Measurements from ENCODE around the gene ABHD17B.

Gene ABHD17B

DNA sequence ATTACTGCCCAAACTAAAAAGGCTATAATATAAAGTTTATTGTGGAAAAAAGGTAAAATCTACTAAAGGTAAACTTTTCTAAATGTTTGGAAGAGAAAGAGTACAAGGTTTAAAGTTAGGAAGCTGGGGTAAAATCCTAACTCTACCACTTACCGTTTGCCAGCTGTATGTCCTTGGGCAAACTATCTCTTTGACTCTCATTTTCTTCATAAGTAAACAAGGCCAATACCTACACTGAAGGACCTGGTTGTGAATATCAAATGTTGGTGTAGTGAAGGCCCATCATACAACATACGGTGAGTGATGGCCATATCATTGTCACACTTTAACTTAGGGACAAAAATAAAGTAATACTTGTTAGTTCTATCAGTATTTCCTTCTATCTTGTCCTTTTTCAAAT is 34.9 kb downstream of the ABHD17B start:
- no peak for DNase-seq

DNA sequence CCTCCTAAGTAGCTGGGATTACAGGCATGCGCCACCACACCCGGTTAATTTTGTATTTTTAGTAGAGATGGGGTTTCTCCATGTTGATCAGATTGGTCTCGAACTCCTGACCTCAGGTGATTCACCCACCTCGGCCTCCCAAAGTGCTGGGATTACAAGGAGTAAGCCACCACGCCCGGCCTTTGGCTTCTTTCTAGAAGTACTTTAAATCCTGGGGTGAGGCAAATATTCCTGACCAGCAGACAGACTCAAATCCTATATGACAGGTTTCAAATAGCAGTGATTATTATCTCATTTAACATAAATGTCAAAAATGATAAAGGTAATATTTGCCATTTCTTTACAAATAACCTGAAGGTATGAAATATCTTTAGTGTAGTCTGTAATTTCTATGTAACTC is 35.6 kb downstream of the ABHD17B start:
- DNase-seq: no peak

DNA sequence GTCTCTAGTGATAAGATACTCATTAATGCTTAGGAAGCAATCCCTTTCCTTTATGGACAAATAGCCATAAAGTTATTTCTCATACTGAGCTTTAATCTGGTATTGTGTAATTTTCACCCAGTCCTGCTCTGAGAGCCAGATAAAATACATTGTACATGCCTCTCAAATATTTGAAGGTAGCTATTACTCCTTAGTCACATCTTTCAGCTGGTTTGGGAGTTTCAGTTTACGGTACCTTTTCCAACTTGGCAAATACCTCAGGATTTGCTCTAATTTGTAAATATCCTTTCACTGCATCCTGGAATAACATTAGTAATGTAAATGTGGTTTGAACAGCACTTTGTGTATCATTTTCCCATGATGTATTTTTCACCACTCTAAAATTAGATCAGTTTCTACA is 47.4 kb downstream of the ABHD17B start:
- no peak for DNase-seq

DNA sequence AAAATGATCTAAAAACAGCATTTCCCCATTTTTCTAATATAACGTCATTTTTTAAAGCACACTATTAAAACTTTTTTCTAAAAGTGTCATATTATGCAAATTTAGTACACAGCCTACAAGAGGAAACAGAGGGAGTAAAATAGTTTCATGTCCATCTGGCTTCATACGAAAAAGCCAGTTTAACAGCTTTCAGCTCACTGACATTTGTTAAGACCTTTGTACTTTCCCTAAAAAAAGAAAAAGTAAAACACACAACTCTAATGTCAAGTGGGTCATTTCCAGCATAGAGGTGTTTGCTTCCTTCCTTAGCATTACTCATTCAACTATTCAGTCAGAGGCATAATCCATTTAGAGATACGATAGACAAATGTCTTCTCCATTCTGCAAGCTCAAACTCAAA is 49.4 kb downstream of the ABHD17B start:
- DNase-seq: no peak

DNA sequence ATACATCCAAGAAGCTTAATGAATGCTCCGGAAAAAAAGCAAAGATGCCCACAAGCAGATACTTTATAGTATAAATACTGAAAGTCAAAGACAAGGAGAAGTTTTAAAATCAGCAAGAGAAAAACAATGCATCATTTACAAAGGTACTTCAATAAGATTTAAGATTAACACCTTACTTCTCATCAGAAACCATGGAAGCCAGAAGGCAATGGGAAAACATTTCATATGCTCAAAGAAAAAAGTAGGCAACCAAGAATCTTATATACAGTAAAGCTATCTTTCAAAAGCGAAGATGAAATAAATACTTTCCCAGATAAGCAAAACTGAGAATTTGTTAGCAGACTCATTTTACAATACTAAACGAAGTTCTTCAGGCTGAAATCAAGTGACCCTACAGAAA is 51.1 kb downstream of the ABHD17B start:
- no peak for DNase-seq

DNA sequence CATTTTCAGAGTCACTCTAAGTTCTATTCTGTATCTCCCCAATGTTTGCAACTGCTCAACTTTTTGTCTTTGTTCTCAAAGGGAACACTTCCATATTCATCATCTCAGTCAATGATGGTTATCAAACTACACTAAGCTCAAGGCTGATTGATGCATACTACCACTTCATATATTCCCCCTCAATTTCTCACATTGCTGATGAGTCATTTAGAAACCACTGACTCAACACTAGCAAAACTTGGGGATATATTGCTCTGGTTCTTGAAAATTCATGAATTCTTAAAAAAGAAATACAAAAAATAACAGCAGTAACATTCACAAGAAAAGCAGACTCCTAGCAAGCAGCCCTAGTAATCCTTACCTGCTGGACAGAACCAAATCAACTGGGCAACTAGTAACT is 52.2 kb downstream of the ABHD17B start:
- no peak for DNase-seq

DNA sequence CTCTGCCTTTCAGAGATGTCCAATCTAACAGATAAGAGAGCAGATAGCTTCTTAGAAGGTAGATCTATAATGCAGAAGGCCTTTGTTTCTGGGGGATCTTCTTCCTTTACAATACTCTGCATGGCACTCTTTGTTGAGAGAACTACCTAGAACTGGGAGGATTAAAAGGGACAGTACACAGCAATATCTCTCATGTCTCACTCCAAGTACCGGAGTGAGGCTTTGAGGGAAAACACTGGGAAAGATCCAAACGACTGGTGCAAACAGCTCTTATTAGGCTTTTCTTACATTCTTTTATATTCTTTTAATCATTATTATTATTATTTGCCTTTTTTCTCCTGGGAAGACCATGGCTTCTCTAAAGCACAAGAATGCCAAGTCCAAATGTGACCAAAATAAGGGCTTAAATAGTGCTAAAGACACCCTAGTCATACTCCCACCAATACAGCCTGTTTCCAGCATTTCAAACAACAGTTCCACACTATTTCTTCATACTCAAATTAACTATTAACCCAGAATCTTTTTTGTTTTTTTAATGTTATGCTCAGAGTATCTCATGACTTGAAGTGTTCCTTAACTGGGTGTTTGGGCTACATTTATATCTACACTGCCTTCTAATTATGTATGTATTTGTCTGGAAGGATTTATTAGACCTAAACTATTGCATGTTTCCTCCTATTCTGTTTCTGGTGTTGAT is 52.7 kb downstream of the ABHD17B start:
- no peak for DNase-seq

DNA sequence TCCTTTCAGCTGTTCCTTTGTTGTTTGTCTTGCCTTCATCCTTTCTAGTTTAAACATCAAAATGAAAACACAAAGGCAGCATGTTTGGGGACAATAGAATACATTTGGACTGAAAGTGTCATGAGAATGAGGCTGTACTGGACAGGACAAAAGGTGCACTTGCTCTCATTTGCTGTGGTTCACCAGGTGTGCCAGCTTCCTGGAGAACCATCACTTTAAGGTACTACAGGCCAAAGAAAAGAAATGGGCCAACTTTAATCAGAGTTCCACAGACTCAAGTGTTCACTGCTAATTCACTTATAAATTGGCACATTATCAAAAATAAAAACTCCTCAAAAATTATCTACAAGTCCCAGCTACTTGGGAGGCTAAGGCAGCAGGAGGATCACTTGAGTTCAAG is 53.8 kb downstream of the ABHD17B start:
- no peak for DNase-seq

DNA sequence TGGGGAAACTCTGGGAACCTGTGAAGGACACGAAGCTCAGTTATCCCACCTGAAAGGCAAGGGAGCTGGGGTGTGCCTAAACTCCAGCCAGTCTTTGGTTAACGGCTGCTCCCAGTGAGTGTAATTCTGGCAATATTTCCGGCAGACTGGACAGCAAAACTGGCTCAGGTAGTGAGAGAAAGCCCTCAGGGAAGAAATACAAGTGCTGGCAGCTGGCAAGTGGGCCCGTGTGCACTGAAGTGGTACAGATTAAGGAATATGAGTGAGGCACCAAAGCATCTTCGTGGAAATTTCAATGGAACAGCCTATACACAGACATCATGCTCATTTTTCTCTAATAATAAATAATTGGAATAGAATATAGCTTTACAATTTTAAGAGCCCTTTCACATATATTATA is 56.2 kb downstream of the ABHD17B start:
- DNase-seq: no peak

DNA sequence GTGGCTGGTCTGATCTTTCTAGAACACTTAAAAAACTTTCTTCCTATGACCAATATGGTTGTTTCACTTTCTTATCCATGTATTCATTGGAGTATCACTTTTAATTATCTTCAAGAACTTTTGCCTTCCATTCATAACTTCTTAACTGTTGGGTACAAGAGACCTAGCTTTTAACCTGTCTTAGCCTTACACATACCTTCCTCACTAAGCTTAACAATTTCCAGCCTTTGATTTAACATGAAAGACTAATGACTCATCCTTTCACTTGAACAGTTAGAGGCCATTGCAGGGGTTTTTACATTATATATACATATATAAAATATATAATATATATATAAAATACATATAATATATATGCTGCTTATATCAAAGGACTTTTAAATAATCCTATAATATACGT is 57.9 kb downstream of the ABHD17B start:
- DNase-seq: no peak

DNA sequence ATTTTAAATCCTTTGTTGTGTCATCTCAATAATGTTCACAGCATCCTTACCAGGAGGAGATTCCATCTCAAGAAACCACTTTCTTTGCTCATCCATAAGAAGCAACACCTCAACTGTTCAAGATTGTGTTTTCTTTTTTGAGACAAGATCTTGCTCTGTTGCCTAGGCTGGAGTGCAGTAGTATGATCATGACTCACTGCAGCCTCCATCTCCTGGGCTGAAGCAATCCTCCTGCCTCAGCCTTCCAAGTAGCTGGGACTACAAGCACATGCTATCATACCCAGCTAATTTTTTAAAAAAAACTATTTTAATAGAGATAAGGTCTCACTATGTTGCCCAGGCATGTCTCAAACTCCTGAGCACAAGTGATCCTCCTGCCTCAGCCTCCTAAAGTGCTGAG is 60.0 kb downstream of the ABHD17B start:
- no peak for DNase-seq

DNA sequence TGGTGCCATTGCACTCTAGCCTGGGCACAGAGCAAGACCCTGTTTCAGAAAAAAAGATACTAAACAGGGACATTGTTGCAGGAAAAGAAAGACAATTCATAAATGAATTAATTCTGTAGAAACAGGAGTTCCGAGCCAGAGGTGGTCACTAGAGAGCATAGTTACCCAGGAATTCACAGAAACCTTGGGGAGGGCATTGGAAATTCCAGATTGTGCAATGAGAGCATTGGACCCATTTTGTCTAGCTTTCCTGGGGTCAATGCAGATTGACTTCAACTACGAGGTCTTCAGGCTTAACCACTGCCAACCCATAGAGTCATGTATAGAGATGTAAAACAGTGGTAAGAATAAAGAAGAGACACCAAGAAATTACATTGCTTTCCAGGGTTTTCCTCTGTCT is 63.1 kb downstream of the ABHD17B start:
- no peak for DNase-seq

DNA sequence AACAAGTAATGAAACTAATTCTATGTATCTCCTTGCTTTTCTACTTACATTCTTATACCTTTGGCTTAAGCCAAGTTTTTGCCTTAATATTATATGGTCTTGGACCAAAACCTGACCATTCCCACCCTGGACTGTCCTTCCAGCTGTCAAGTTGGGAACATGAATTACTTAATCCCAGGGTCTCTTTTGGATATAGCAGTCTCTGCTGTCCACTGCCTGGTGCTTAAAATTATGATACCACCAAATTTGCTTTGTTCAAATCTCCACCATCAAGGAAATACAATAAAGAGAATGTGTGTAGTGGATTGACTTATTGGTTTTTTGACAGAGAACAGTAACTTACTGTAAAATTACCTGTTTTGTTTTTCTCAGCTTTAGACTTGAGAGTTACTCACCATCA is 66.2 kb downstream of the ABHD17B start:
- DNase-seq: no peak

DNA sequence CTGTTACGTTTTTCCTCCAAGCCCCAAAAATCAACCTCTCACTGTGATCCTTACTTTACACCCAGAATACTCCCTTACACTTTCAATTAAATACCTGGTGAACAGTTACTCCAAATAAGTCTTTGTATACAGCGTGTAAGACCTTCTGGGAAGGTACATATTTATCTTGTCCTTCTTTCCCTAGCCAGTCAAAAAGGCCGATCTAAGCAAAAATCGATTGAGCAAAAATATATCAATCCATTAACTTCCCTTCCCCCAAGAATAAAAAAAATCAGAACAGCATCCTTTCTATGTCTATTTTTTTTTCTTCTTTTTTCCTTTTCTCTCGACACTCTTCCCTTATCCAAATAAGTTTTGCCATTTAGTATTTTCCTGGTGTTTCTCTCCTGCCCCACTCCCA is 71.3 kb downstream of the ABHD17B start:
- no peak for DNase-seq

DNA sequence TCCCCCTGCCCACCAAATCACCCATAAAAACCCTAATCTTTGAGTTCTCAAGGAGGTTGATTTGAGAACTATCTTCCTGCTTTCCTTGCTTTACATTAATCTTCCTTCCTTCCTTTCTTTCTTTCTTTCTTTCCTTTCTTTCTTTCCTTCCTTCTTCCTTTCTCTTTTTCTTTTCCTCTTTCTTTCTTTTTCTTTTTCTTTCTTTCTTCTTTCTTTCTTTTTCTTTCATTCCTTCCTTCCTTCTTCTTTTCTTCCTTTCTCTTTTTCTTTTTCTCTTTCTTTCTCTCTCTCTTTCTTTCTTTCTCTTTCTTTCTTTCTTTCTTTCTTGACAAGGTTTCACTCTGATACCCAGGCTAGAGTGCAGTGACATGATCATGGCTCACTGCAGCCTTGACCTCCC is 75.4 kb downstream of the ABHD17B start:
- DNase-seq: no peak

DNA sequence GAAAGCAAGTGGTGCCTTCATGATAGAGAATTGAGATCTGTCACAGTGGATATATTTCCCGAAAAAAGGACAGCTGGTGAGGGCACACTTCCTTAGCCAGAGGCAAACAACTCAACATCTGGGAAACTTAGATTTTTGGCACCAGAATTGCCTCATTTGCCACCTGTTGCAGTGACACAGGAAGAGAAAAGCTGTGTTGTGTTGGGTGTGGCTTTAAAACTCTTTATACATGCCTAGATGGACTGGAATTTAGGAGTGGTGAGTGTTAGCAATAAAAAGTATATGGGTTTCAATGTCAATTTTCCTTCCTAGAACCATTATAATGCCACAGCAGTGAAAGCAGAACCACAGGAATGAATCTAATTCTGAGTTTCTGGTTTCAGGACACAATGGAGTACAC is 80.1 kb downstream of the ABHD17B start:
- no peak for DNase-seq

DNA sequence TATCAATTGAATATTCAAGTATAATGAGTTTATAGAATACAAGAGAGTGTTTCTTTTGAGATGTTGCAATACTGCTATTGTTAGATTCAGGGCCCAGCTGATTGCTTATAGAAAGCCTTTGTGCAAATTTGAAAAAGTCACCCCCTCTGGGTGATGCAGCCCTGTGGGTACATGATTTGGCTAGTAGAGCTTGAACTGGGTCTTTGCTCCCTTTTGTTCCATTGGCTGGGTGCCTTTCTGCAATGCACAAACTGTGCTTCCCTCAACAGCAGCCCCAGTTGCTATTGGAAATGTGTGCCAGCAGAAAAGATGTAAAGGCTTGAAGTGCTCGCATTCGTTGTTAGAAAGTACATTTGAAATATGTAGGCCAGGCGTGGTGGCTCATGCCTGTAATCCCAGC is 80.8 kb downstream of the ABHD17B start:
- DNase-seq: no peak

DNA sequence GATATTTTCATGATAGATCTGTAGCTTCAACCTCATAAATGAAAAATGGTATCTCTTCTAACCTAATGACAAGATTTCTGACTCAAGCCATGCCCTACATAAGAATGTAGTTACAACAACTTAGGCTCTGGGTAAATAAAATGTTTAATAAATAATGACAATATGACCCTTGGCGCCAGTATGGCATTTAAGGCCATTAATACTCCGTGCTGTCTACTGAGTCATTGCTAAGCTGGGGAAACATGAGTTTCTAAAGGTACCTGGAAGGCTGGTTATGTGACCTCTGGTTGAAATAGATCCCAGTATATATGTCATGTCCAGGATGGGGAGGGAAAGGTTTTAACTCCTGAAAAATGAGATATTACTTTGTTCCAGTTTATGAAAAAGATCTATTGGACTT is 84.7 kb downstream of the ABHD17B start:
- no peak for DNase-seq

DNA sequence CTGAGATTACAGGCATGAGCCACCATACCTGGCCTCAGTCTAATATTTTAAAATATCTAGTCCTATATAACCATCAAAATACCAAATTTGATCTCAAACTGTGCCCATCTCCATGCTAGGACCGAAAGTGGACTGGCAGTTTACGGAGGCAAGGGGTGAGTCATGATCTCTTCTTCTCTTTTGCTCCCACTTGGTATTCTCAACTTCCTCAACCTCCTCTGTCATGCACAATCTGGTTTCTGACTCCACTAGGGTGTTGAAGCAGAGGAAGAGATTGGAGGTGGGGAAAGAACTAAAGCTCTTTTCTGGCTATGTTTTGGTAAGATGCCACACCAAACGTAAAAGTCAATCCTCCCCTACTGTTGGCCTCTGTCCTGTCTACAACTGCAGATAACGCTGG is 86.7 kb downstream of the ABHD17B start:
- DNase-seq: peak; percentile 73 to 83

DNA sequence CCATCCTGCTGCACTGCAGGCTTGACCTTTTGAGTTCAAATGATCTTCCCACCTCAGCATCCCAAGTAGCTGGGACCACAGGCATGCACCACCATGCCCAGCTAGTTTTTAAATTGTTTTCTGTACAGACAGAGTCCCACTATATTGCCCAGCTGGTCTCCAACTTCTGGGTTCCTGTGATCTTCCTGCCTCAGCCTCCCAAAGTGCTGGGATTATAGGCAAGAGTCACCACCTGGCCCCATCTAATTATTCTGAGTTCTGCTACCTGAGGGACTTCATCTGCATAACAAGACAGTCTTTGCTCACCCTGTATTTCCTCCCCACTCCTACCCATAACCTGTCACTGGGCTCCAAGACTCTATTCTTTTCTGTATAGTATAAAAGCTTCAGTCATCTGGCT is 88.1 kb downstream of the ABHD17B start:
- DNase-seq: no peak

DNA sequence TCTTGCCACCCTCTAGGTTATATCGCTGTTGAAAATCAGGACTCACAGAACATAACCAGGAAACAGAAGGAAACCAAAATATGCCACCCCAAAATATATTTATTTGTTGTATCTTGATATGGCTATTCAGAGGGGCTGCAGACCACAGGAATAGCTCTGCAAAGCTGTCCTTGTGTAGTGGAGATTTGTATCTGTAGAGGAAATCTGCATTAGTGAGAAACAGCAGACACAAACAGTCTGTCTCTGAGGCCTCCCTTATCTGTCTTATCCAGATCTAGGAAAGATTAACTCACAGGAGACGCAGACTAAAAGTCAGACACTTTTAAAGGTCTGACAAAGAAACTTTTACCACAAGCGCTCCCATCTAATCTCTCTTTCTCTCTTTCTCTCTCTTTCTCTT is 88.5 kb downstream of the ABHD17B start:
- DNase-seq: no peak

DNA sequence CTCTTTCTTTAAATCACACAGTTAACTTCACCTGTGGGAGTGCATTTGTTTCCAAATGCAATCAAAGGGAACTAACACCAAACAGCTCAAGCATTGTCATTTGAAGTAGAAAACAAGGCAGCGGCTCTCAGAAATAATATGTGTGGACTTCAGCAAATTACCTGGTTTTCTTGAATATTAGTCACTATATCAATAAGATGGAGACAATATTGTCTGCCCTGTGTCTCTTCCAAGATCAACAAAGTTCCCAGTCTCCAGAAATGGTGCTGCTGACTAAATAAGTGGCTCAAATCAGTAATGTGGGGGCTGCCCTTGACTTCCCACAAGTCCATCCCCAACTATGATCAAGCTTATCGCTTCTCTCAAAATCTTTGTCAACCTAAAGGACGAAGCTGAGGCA is 89.6 kb downstream of the ABHD17B start:
- DNase-seq: no peak

DNA sequence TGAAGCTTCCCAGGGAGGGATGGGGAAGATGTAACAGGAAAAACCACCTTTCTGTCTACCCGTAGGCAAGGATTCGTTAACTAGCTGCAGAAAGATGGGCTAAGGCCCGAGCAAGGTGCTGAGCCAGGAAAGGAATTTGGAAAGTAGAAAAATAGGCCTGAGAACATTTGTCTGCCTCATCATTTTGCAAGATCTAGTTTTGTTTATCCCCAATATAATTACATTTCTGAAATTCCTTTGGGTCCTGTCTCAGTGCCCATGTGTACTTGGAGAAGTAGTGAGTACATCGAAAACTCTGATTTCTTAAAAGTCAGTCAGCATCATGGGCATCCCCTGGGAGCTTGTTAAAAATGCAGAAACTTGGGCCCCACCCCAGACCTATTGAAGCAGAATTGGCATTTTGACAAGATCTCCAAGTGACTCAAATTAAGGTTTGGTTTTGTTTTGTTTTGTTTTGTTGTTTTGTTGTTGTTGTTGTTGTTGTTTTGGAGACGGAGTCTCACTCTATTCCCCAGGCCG is 90.5 kb downstream of the ABHD17B start:
- DNase-seq: no peak

DNA sequence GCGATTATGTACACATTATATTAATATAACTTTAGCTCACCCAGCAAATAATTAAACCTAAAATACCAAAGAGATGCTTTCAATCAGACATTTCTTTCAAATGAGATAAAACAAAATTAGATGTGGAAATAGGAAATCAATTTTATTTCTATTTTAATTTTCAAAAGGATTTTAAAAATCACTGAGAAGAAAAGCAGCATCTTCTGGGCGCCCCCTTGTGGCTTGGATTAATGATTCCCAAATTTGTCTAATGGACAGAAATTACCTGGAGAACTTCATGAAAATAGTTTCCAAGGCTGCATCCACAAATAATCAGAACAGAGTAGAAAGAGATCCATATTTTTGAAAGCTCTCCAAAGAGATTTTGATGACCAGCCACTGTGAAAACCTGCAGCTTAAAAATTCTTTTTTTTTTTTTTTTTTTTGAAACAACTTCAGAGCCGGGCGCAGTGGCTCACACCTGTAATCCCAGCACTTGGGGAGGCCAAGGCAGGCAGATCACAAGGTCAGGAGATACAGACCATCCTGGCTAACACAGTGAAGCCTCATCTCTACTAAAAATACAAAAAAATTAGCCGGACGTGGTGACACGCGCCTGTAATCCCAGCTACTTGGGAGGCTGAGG is 91.8 kb downstream of the ABHD17B start:
- DNase-seq: peak; percentile 3 to 67

DNA sequence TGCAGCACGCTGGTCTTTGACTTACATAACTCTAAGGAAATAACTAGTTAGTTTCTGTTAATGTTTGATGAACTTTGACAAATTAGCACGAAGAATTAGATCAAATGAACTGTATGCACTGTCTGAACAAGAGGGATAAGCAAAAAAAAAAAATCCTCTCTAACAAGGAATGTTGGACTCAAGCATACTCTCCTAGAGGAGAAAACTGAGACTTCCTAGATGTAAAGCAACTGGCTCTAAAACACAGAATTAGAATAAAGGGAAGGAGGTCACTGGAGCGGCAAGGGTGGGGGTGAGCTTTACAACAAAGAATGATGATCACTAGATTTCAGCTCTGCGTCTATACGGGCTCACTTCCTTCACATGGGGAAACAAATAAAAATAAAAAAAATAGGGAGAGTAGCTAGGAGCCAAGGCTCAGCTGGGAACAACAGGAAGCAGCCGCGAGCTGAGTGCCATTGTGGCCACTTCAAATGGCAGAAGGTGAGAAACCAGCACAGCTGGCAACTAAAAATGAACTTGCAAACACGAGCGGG is 94.0 kb downstream of the ABHD17B start:
- DNase-seq: no peak
